GM12878 (cell line): ENCODE results near the gene R3HDM1.

ENCODE experiments used
- CREB1 ChIP-seq: IDR thresholded peaks from 2 replicates; pipeline ENCODE4 v1.6.1; 2012; ENCODE audit warnings: low read depth, mild to moderate bottlenecking, inconsistent platforms
- EZH2 ChIP-seq: IDR thresholded peaks from 2 replicates; pipeline ENCODE4 v1.6.1; 2012; ENCODE audit warnings: low read depth, mild to moderate bottlenecking, control low read depth, inconsistent platforms, low read length, borderline replicate concordance; ENCODE audit not compliant: control insufficient read depth

DNA sequence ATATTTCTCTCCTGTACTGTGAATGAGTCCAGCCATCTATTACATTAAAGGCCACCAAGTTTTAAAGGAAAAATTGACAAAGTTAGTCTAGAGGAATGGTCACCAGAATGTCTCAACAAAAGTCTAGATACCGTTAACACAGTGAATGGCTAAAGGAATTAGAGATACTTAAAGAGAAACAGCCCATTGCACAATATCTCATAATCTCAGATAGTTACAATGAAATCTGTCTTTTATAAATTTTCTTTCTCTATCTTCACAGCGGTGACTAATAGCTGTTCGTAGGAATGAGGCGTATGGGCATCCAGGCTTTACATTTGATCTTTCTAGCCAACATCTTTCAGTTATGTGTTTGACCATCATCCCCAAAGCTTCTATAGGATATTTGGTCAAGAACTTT, 30.6 kb downstream of the R3HDM1 start:
- TF ChIP-seq EZH2 (no peak), CREB1 (no peak)
